Esophagus squamous epithelium (tissue), 4 donors: ENCODE results near the gene SPINT4.
"Not testable (repeated sequence)": the region's sequence is repeated elsewhere in the genome, so short reads cannot be mapped to it uniquely, and the experiment has no call there.

Experiments used
- CTCF ChIP-seq, 6 experiments: fragments of 450-650 bp in 4 of 6; fragments of 200-600 bp in 2 of 6; sonication (generic) in 2 of 6; IDR thresholded peaks; one replicate each; pipeline ENCODE4 v1.5.1; 2016 to 2019; ENCODE audit warnings: antibody characterized with exemption in 6 of 6, mild to moderate bottlenecking in 4 of 6, moderate library complexity in 4 of 6
- POLR2A ChIP-seq, 4 donors: fragments of 450-650 bp; IDR thresholded peaks; one replicate each; pipeline ENCODE4 v1.6.1; 2017; ENCODE audit warnings: antibody characterized with exemption in 4 of 4, mild to moderate bottlenecking in 4 of 4, moderate library complexity in 3 of 4

DNA sequence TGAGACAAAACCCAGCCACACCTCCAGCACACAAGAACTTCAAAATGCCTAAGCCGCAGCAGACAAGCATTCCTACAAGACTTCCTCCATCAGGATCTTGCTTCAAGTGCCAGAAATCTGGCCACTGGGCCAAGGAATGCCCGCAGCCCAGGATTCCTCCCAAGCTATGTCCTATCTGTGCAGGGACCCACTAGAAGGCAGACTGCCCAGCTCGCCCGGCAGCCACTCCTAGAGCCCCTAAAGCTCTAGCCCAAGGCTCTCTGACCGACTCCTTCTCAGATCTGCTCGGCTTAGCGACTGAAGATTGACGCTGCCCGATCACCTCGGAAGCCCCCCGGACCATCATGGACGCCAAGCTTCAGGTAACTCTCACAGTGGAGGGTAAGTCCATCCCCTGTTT lies 39.8 kb downstream of the SPINT4 start:
- TF ChIP-seq CTCF, POLR2A (IDR thresholded peaks at IDR 0.05): not testable (repeated sequence)
